Trophoblast cell (in vitro differentiated cells and primary cell): ENCODE data around the gene ANXA6.

Experiments
- DNase-seq, 2 donors: peaks; one replicate each; pipeline ENCODE4 v3.0.0-alpha.2; 2016
- H2AFZ ChIP-seq: 2 replicates; pipeline ENCODE4 v1.6.1; 2013; ENCODE audit warnings: low read length, moderate library complexity, mild to moderate bottlenecking; ENCODE audit not compliant: insufficient read depth, poor library complexity
- H2AK5ac ChIP-seq: 2 replicates; pipeline ENCODE4 v1.6.1; 2013; ENCODE audit warnings: mild to moderate bottlenecking, low read length
- H2BK120ac ChIP-seq: 2 replicates; pipeline ENCODE4 v1.6.1; 2013; ENCODE audit warnings: low read length, mild to moderate bottlenecking, moderate library complexity; ENCODE audit not compliant: insufficient read depth, poor library complexity
- H2BK12ac ChIP-seq: 2 replicates; pipeline ENCODE4 v1.6.1; 2013; ENCODE audit warnings: mild to moderate bottlenecking, low read length, moderate library complexity
- H2BK5ac ChIP-seq: 2 replicates; pipeline ENCODE4 v1.6.1; 2013; ENCODE audit warnings: low read length, low read depth, moderate library complexity, mild to moderate bottlenecking; ENCODE audit not compliant: poor library complexity
- H3K14ac ChIP-seq: 2 replicates; pipeline ENCODE4 v1.6.1; 2013; ENCODE audit warnings: mild to moderate bottlenecking, low read length
- H3K18ac ChIP-seq: 2 replicates; pipeline ENCODE4 v1.6.1; 2013; ENCODE audit warnings: mild to moderate bottlenecking, low read length
- H3K23ac ChIP-seq: 2 replicates; pipeline ENCODE4 v1.6.1; 2013; ENCODE audit warnings: low read length
- H3K27ac ChIP-seq: 2 replicates; pipeline ENCODE4 v1.5.1; 2013; ENCODE audit warnings: low read depth, mild to moderate bottlenecking, inconsistent platforms, low read length, moderate library complexity
- H3K27me3 ChIP-seq: 2 replicates; pipeline ENCODE4 v1.6.1; 2013; ENCODE audit warnings: inconsistent platforms, mild to moderate bottlenecking, low read length, moderate library complexity; ENCODE audit not compliant: insufficient read depth
- H3K36me3 ChIP-seq, 2 experiments: 1 replicate in 1 of 2; 2 replicates in 1 of 2; pipeline ENCODE4 v1.6.1; 2013; ENCODE audit warnings: low read length in 2 of 2, mild to moderate bottlenecking in 2 of 2, moderate library complexity in 1 of 2; ENCODE audit not compliant: insufficient read depth in 2 of 2, control insufficient read depth in 1 of 2
- H3K4ac ChIP-seq: 2 replicates; pipeline ENCODE4 v1.6.1; 2013; ENCODE audit warnings: low read depth, mild to moderate bottlenecking, low read length, moderate library complexity
- H3K4me1 ChIP-seq, 2 experiments: 1 replicate in 1 of 2; 2 replicates in 1 of 2; pipeline ENCODE4 v1.6.1; 2013; ENCODE audit warnings: low read length in 2 of 2, mild to moderate bottlenecking in 2 of 2, moderate library complexity in 1 of 2; ENCODE audit not compliant: insufficient read depth in 2 of 2, control insufficient read depth in 1 of 2
- H3K4me2 ChIP-seq: 2 replicates; pipeline ENCODE4 v1.6.1; 2013; ENCODE audit warnings: inconsistent platforms, mild to moderate bottlenecking, low read length, moderate library complexity
- H3K4me3 ChIP-seq: 2 replicates; pipeline ENCODE4 v1.5.1; 2013; ENCODE audit warnings: mild to moderate bottlenecking, low read depth, low read length, inconsistent platforms
- H3K79me1 ChIP-seq: one replicate; pipeline ENCODE4 v1.6.1; 2013; ENCODE audit warnings: low read length
- H3K79me2 ChIP-seq: 2 replicates; pipeline ENCODE4 v1.6.1; 2013; ENCODE audit warnings: low read length, mild to moderate bottlenecking; ENCODE audit not compliant: control insufficient read depth, insufficient read depth, poor library complexity
- H3K9ac ChIP-seq: 2 replicates; pipeline ENCODE4 v1.6.1; 2013; ENCODE audit warnings: mild to moderate bottlenecking, low read length
- H3K9me3 ChIP-seq: 2 replicates; pipeline ENCODE4 v1.6.1; 2013; ENCODE audit warnings: low read depth, mild to moderate bottlenecking, control low read depth, inconsistent platforms, low read length; ENCODE audit not compliant: insufficient read depth
- H4K12ac ChIP-seq: 2 replicates; pipeline ENCODE4 v1.6.1; 2013; ENCODE audit warnings: low read depth, mild to moderate bottlenecking, low read length, moderate library complexity
- H4K8ac ChIP-seq: 2 replicates; pipeline ENCODE4 v1.6.1; 2013; ENCODE audit warnings: low read depth, mild to moderate bottlenecking, low read length, moderate library complexity
- H4K91ac ChIP-seq: one replicate; pipeline ENCODE4 v1.6.1; 2013; ENCODE audit warnings: low read depth, mild to moderate bottlenecking, low read length, moderate library complexity
- WGBS: extraction: QIAGEN DNeasy Blood & Tissue Kit; methylation state at CpG from one replicate; pipeline ENCODE4 v1.1.7; 2013; ENCODE audit warnings: missing lambda C conversion rate; ENCODE audit not compliant: insufficient read length, insufficient coverage; ENCODE audit errors: extremely low coverage; 5-methylcytosine and 5-hydroxymethylcytosine counted together

The ANXA6 gene

DNA sequence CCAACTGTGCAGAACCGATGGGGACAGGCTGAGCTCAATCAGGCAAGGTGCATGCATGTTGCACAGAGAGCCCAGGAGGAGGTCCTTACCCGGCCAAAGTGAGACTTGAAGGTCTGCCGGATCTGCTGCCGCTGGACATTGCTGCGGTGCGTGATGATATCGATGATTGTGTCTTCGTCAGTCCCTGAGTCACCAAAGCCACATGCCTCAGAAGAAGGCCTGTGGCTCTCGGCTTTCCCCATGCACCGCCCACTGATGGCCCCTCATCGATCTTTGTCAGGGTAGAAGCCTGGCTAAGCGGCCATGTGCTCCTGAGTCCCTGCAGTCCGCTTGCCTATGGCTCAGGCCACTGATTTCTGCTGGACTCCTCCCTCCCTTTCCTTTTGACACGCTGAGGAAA, 34.8 kb downstream of the ANXA6 start:
- Histone ChIP-seq H2BK5ac (no peak overlapping the region), H3K14ac (no peak overlapping the region), H3K79me1 (no peaks in the 10 kb centered on the region), H2BK120ac (no peak overlapping the region), H3K27ac (no peak overlapping the region), H3K36me3 (peaks cover 40 to 61% of the 10 kb centered on the region in 2 experiments), H3K4ac (no peak overlapping the region), H4K91ac (no peak overlapping the region), H2AFZ (no peak overlapping the region), H3K27me3 (no peaks in the 10 kb centered on the region), H4K12ac (no peak overlapping the region), H3K4me1 (peaks cover 0 to 3% of the 10 kb centered on the region in 2 experiments), H3K9ac (no peak overlapping the region), H3K4me3 (no peak overlapping the region), H2BK12ac (no peak overlapping the region), H2AK5ac (no peak overlapping the region), H3K79me2 (no peaks in the 10 kb centered on the region), H4K8ac (no peak overlapping the region), H3K18ac (no peak overlapping the region), H3K4me2 (no peak overlapping the region), H3K9me3 (no peaks in the 10 kb centered on the region), H3K23ac (no peak overlapping the region)
- no CpG with 5 or more reads among the region's 14 CpGs for WGBS
- DNase-seq, result no peak

DNA sequence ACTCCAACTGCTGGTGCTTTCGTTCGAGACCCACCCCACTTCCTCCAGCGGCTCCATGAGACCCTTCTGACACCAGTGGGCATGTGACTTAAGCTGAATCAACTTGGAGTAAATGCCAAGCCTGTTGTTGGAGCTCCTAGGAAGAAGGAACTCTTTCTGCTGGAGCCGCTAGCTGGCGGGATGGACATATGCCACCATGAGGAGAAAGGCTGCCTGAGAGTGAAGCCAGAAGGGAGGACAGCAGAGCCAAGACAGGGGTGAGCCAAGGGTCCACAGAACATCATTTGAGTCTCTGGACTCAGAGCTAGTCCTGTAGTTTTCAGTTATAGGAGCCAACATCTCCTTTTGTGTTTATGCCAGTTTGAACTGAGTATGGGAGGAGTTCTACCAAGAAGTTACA, 35.9 kb downstream of the ANXA6 start:
- no peak overlapping the region for H2BK5ac ChIP-seq
- H3K4me2 ChIP-seq, result no peak overlapping the region
- H3K79me1 ChIP-seq, result no peaks in the 10 kb centered on the region
- no peak overlapping the region for H3K4me3 ChIP-seq
- H3K79me2 ChIP-seq, result no peaks in the 10 kb centered on the region
- no peak overlapping the region for H3K14ac ChIP-seq
- peaks cover 0 to 3% of the 10 kb centered on the region in 2 experiments for H3K4me1 ChIP-seq
- H3K36me3 ChIP-seq, result peaks cover 46 to 65% of the 10 kb centered on the region in 2 experiments
- no peak overlapping the region for H3K4ac ChIP-seq
- no peak overlapping the region for H2AFZ ChIP-seq
- no peak overlapping the region for H2BK12ac ChIP-seq
- no peak overlapping the region for H2AK5ac ChIP-seq
- no peak overlapping the region for H4K91ac ChIP-seq
- H3K9ac ChIP-seq, result no peak overlapping the region
- WGBS, result no CpG with 5 or more reads among the region's 5 CpGs
- H4K12ac ChIP-seq, result no peak overlapping the region
- H4K8ac ChIP-seq, result no peak overlapping the region
- H3K27me3 ChIP-seq, result no peaks in the 10 kb centered on the region
- H3K18ac ChIP-seq, result no peak overlapping the region
- no peak overlapping the region for H3K23ac ChIP-seq
- no peaks in the 10 kb centered on the region for H3K9me3 ChIP-seq
- no peak overlapping the region for H2BK120ac ChIP-seq
- H3K27ac ChIP-seq, result no peak overlapping the region
- DNase-seq, result no peak

DNA sequence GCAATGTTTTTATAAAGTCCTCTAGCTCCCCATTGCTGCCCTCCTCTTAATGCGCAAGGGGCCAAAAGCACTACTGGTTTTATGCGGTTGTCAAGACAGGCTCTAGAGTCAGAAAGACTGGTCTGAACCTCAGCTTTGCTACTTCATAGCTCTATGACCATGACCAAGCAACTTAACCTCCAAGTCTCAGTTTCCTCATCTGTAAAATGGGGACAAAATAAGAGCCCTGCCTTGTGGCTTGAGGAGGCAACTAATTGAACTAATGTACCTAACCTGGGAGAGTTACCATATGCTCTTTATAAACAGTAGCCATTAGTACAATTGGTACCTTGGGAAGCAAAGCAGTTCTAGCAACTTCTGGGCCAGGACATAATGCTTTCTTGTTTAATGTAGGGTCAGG, 36.5 kb downstream of the ANXA6 start:
- Histone ChIP-seq H3K23ac (no peak overlapping the region), H2AK5ac (no peak overlapping the region), H3K27ac (no peak overlapping the region), H3K79me1 (no peaks in the 10 kb centered on the region), H3K4me2 (no peak overlapping the region), H3K4ac (no peak overlapping the region), H4K8ac (no peak overlapping the region), H2BK120ac (no peak overlapping the region), H3K79me2 (no peaks in the 10 kb centered on the region), H3K27me3 (no peaks in the 10 kb centered on the region), H3K4me1 (no peaks in the 10 kb centered on the region), H3K36me3 (peaks cover 48 to 66% of the 10 kb centered on the region in 2 experiments), H2AFZ (no peak overlapping the region), H2BK12ac (no peak overlapping the region), H3K14ac (no peak overlapping the region), H3K9me3 (no peaks in the 10 kb centered on the region), H3K9ac (no peak overlapping the region), H4K91ac (no peak overlapping the region), H2BK5ac (no peak overlapping the region), H3K4me3 (no peak overlapping the region), H4K12ac (no peak overlapping the region), H3K18ac (no peak overlapping the region)
- no CpG with 5 or more reads among the region's 2 CpGs for WGBS
- no peak for DNase-seq

DNA sequence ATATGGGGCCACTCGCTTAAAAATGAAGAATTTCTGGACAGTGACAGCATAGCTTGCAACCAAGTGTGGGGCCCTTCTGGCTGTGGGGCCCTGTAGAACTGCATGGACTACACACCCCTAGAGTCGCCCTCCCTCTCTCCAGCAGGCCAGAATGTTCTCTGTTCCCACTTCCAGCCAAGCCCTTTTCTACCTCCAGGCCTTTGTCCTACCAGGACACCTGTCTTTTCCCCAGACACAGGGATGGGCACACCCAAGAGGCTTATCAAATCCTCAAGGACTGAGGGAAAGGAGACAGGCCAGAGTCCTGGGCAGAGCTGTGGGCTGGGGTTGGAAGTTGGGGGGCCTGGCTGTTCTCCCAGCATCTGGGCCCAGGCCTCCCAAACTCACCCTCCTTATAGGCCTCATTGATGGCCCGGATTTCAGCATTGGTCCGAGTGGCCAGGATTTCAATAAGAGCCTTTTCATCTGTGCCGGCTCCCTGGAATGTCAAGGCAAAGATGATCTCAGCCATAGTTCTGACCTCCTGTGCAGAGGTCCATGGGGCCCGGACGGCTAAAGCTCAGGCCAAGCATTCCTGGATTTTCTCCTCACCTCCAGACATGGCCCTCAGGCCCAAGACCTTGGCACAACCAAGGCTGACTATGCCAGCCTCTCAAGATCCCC, 38.5 kb downstream of the ANXA6 start:
- no CpG with 5 or more reads among the region's 7 CpGs for WGBS
- Histone ChIP-seq H3K4me3 (no peak overlapping the region), H2BK12ac (no peak overlapping the region), H3K27me3 (no peaks in the 10 kb centered on the region), H3K4me2 (no peak overlapping the region), H2AFZ (no peak overlapping the region), H4K8ac (no peak overlapping the region), H3K79me1 (no peaks in the 10 kb centered on the region), H3K14ac (no peak overlapping the region), H3K4ac (no peak overlapping the region), H3K23ac (no peak overlapping the region), H3K4me1 (no peaks in the 10 kb centered on the region), H2BK5ac (no peak overlapping the region), H3K9ac (no peak overlapping the region), H2BK120ac (no peak overlapping the region), H2AK5ac (no peak overlapping the region), H3K27ac (no peak overlapping the region), H4K12ac (no peak overlapping the region), H3K36me3 (peaks cover 40 to 51% of the 10 kb centered on the region in 2 experiments), H4K91ac (no peak overlapping the region), H3K18ac (no peak overlapping the region), H3K79me2 (no peaks in the 10 kb centered on the region), H3K9me3 (no peaks in the 10 kb centered on the region)
- DNase-seq, result no peak
